WTC11 (cell line): Measurements from ENCODE around the gene KLF2. TPM values are rescaled to one million over a fixed set of nuclear protein-coding genes. Genes with fewer than 3 reads are reported as not detected.

Source experiments
- ATAC-seq: fragments of 200-7000 bp; cut with Tn5 transposase; 2 replicates; pipeline ENCODE4 v1.10.0; 2021; ENCODE audit warnings: mild to moderate bottlenecking, moderate library complexity
- CTCF ChIA-PET: fragments of 300-600 bp; sonication (Branson Sonifier 250); formaldehyde crosslinking; loops from one replicate; lab custom pipeline; 2021; ENCODE audit warnings: antibody characterized with exemption; lab: Charles Lee
- POLR2A ChIA-PET: fragments of 350-600 bp; sonication (Branson Sonifier 250); formaldehyde crosslinking; loops from one replicate; lab custom pipeline; 2021; ENCODE audit warnings: antibody characterized with exemption; lab: Charles Lee
- DNase-seq: peaks from one replicate; pipeline ENCODE4 v3.0.0; 2021; ENCODE audit warnings: low spot score
- H3K27ac Mint-ChIP-seq: 2 replicates; pipeline ENCODE4 v1.8.0; 2021; ENCODE audit warnings: mixed read lengths
- H3K27me3 Mint-ChIP-seq: 2 replicates; pipeline ENCODE4 v1.8.0; 2021; ENCODE audit warnings: low read depth, mild to moderate bottlenecking, moderate library complexity, mixed read lengths
- H3K36me3 Mint-ChIP-seq: 2 replicates; pipeline ENCODE4 v1.8.0; 2021; ENCODE audit warnings: mixed read lengths
- H3K4me1 Mint-ChIP-seq: 2 replicates; pipeline ENCODE4 v1.8.0; 2022; ENCODE audit warnings: mixed read lengths
- H3K4me3 Mint-ChIP-seq: 2 replicates; pipeline ENCODE4 v1.8.0; 2021; ENCODE audit warnings: mild to moderate bottlenecking, moderate library complexity, mixed read lengths
- H3K9me3 Mint-ChIP-seq: 2 replicates; pipeline ENCODE4 v1.8.0; 2021; ENCODE audit warnings: mixed read lengths
- CBFB ChIP-seq: sonication (generic); formaldehyde crosslinking; IDR thresholded peaks from 2 replicates; pipeline ENCODE4 v1.8.1; 2022; ENCODE audit warnings: mild to moderate bottlenecking, low read depth, missing genetic modification reagents
- FOXJ3 ChIP-seq: sonication (generic); formaldehyde crosslinking; IDR thresholded peaks from 2 replicates; pipeline ENCODE4 v1.9.0; 2021; ENCODE audit warnings: missing genetic modification reagents, mild to moderate bottlenecking, borderline replicate concordance
- FOXK1 ChIP-seq: sonication (generic); formaldehyde crosslinking; IDR thresholded peaks from 2 replicates; pipeline ENCODE4 v1.8.0; 2022; ENCODE audit warnings: mild to moderate bottlenecking, moderate library complexity, missing genetic modification reagents
- GABPB1 ChIP-seq: sonication (generic); formaldehyde crosslinking; IDR thresholded peaks from 2 replicates; pipeline ENCODE4 v1.8.1; 2023; ENCODE audit warnings: mild to moderate bottlenecking, missing genetic modification reagents
- GTF2I ChIP-seq: fragments of 250-450 bp; sonication (Bioruptor Pico); conservative IDR thresholded peaks from 2 replicates; pipeline ENCODE4 v1.4.0; 2021; ENCODE audit warnings: mild to moderate bottlenecking
- HMGA2 ChIP-seq: fragments of 250-450 bp; sonication (Bioruptor Pico); IDR thresholded peaks from 2 replicates; pipeline ENCODE4 v1.4.0; 2021; ENCODE audit warnings: mild to moderate bottlenecking, moderate library complexity
- JUN ChIP-seq: sonication (generic); formaldehyde crosslinking; IDR thresholded peaks from 2 replicates; pipeline ENCODE4 v1.8.0; 2023; ENCODE audit warnings: mild to moderate bottlenecking, missing genetic modification reagents
- MYBL2 ChIP-seq: sonication (generic); formaldehyde crosslinking; IDR thresholded peaks from 2 replicates; pipeline ENCODE4 v1.8.1; 2023; ENCODE audit warnings: mild to moderate bottlenecking, moderate library complexity, missing genetic modification reagents
- TCF7 ChIP-seq: sonication (generic); formaldehyde crosslinking; IDR thresholded peaks from 2 replicates; pipeline ENCODE4 v1.8.0; 2022; ENCODE audit warnings: mild to moderate bottlenecking, low read depth, missing genetic modification reagents, moderate library complexity
- ZNF317 ChIP-seq: sonication (generic); formaldehyde crosslinking; IDR thresholded peaks from 2 replicates; pipeline ENCODE4 v1.8.1; 2023; ENCODE audit warnings: low read depth, mild to moderate bottlenecking, moderate library complexity, missing genetic modification reagents, borderline replicate concordance
- ZNF396 ChIP-seq: fragments of 250-450 bp; sonication (Bioruptor Pico); IDR thresholded peaks from 2 replicates; pipeline ENCODE4 v1.8.0; 2021; ENCODE audit warnings: mild to moderate bottlenecking, moderate library complexity, borderline replicate concordance
- total RNA-seq: library from RNA; stranded (reverse); gene quantifications from 3 replicates; pipeline ENCODE4 v1.2.3, GENCODE V29; 2021
- TF ChIP-seq, protein P1 (sequence below): sonication (generic); formaldehyde crosslinking; IDR thresholded peaks from 2 replicates; pipeline ENCODE4 v1.8.1; 2022; ENCODE audit warnings: mild to moderate bottlenecking, missing genetic modification reagents, moderate library complexity, borderline replicate concordance
- TF ChIP-seq, protein P2 (sequence below): sonication (generic); formaldehyde crosslinking; IDR thresholded peaks from 2 replicates; pipeline ENCODE4 v1.8.1; 2023; ENCODE audit warnings: mild to moderate bottlenecking, missing genetic modification reagents
- TF ChIP-seq, protein P3 (sequence below): sonication (generic); formaldehyde crosslinking; IDR thresholded peaks from 2 replicates; pipeline ENCODE4 v1.8.0; 2022; ENCODE audit warnings: mild to moderate bottlenecking, missing genetic modification reagents
- TF ChIP-seq, protein P4 (sequence below): sonication (generic); formaldehyde crosslinking; IDR thresholded peaks from 2 replicates; pipeline ENCODE4 v1.8.0; 2023; ENCODE audit warnings: mild to moderate bottlenecking, missing genetic modification reagents
- TF ChIP-seq, protein P5 (sequence below): sonication (generic); formaldehyde crosslinking; IDR thresholded peaks from 2 replicates; pipeline ENCODE4 v1.8.0; 2022; ENCODE audit warnings: mild to moderate bottlenecking, missing genetic modification reagents
- TF ChIP-seq, protein P6 (sequence below): fragments of 250-450 bp; sonication (Bioruptor Pico); IDR thresholded peaks from 2 replicates; pipeline ENCODE4 v1.8.0; 2021; ENCODE audit warnings: mild to moderate bottlenecking
- TF ChIP-seq, protein P7 (sequence below): sonication (generic); formaldehyde crosslinking; IDR thresholded peaks from 2 replicates; pipeline ENCODE4 v1.8.1; 2022; ENCODE audit warnings: mild to moderate bottlenecking, moderate library complexity, missing genetic modification reagents

The KLF2 gene
- total RNA-seq, 1 experiment from 2014 or later = 1.1 TPM

DNA sequence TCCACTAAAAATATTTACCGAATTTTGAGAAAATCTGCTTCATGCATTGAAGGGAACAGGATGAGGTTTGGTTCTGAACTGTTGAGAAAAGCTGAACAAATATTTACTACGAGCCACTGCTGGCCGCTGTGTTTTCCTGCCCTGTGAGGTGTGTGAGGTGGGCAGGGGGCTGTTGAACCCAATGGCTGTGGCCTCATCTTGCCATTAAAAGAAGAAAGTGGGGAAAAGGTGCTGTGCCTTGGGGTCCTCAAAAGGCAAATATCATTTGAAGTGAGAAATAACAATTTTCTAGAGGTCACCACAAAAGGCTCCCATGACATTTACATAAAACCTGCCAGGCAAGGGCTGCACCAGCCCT, 44.7 kb downstream of the KLF2 start:
- ATAC-seq = no peak
- DNase-seq = no peak
- TF ChIP-seq, protein P1, sequence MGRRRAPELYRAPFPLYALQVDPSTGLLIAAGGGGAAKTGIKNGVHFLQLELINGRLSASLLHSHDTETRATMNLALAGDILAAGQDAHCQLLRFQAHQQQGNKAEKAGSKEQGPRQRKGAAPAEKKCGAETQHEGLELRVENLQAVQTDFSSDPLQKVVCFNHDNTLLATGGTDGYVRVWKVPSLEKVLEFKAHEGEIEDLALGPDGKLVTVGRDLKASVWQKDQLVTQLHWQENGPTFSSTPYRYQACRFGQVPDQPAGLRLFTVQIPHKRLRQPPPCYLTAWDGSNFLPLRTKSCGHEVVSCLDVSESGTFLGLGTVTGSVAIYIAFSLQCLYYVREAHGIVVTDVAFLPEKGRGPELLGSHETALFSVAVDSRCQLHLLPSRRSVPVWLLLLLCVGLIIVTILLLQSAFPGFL = no peak
- TF ChIP-seq FOXJ3 (CRISPR knock-in tag) (no peak), ZNF396 (no peak), TCF7 (no peak), CBFB (CRISPR knock-in tag) (no peak)
- TF ChIP-seq, protein P2, sequence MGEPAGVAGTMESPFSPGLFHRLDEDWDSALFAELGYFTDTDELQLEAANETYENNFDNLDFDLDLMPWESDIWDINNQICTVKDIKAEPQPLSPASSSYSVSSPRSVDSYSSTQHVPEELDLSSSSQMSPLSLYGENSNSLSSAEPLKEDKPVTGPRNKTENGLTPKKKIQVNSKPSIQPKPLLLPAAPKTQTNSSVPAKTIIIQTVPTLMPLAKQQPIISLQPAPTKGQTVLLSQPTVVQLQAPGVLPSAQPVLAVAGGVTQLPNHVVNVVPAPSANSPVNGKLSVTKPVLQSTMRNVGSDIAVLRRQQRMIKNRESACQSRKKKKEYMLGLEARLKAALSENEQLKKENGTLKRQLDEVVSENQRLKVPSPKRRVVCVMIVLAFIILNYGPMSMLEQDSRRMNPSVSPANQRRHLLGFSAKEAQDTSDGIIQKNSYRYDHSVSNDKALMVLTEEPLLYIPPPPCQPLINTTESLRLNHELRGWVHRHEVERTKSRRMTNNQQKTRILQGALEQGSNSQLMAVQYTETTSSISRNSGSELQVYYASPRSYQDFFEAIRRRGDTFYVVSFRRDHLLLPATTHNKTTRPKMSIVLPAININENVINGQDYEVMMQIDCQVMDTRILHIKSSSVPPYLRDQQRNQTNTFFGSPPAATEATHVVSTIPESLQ (CRISPR knock-in tag) = no peak
- TF ChIP-seq, protein P3, sequence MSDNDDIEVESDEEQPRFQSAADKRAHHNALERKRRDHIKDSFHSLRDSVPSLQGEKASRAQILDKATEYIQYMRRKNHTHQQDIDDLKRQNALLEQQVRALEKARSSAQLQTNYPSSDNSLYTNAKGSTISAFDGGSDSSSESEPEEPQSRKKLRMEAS (CRISPR knock-in tag) = no peak
- H3K27me3 Mint-ChIP-seq = no peaks in the 10 kb centered on the region
- ChIA-PET CTCF (interaction anchor here (1.1 kb wide), 1 partner anchor 14 kb away, joined by 3 read pairs; no protein-coding TSS in a partner anchor), POLR2A (no interaction called here)
- peaks cover 21% of the 10 kb centered on the region for H3K4me1 Mint-ChIP-seq
- no peak overlapping the region for H3K4me3 Mint-ChIP-seq
- no peaks in the 10 kb centered on the region for H3K9me3 Mint-ChIP-seq
- no peak overlapping the region for H3K27ac Mint-ChIP-seq
- H3K36me3 Mint-ChIP-seq = peaks cover 6% of the 10 kb centered on the region

DNA sequence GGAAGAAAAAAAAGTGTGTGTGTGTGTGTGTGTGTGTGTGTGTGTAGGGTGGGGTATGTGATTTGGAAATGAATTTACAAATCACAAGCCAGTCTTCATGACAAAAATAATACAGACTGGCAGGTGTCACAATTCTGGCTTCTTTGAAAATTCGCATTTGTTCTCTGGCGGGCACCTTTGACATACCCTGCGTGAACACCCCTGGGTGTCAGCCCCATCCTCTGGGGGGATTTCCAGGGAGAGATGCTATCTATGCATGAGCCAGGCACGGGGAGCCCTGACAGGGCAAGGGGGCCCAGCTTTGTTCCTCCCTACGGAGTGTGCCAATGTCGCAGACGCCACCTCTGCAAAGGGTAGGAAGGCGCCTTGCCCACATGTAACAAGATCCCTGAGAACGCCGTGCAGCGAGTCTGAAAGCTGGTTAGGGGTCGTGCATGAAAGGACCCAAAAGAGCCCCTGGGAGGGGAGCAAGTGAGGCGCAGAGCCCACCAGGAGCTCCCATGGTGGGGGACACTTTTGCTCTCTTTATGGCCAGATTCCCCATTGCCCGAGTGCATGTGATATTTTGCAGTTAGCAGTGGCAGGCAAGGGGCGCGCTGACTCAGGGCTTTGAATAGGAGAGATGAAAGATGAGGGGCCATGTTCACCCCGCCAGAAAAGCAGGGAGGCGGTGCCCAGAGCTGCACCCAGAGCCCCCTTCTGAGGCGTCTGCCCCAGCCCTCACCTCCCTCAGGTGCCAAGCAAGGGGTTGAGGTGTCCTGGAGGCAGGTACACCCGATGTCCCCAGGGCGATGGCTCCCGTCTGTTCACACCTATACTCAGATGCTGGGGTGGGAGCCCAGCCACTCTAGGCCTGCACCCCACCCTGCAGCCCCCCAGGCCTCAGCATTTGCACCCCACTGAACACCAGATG, 45.3 kb downstream of the KLF2 start:
- Mint-ChIP-seq H3K4me1 (peaks cover 21% of the 10 kb centered on the region), H3K9me3 (no peaks in the 10 kb centered on the region), H3K27ac (no peak overlapping the region), H3K27me3 (no peaks in the 10 kb centered on the region), H3K36me3 (peaks cover 11% of the 10 kb centered on the region), H3K4me3 (no peak overlapping the region)
- ATAC-seq (no peak), DNase-seq (no peak)
- POLR2A ChIA-PET = no interaction called here
- CTCF ChIA-PET = interaction anchor here (0.8 kb wide), 1 partner anchor 13 kb away, joined by 3 read pairs; no protein-coding TSS in a partner anchor
- TF ChIP-seq FOXK1 = no peak
- no peak for TF ChIP-seq HMGA2 (CRISPR knock-in tag)
- no peak for TF ChIP-seq ZNF317 (CRISPR knock-in tag)

DNA sequence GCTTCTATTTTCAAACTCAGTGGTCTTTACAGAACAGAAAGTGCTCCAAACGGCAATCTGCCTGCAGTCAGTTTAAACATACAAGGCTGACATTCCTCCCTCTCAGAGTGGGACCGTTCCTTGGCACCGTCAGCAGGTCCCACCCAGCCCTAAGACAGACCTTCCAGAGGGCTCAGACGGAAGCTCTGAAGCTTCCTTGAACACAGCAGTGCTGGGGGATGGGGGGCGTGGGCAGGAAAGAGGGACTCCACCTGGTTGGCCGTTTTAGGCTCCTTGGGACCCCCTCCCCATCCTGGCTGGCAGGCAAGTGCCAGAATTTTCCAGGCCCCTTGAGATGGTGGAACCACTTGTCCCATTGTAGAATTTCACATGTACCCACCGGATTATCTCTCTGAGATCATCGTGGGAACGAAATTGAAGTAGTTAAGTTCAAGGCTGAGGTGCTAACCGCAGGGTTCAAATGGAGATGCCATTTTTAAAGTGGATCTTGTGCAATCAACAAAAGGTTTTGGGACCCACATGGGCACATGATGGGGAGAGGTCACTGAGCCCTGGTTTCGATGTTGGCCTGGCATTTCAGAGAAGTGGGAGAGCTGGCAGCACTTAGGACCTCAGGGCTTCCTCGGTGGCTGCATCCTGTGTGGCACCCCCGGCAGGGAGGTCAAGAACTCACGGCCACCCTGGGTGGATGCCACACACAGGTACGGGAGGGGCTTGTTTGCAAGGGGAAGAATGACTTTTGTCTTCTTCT, 46.2 kb downstream of the KLF2 start:
- H3K4me1 Mint-ChIP-seq = peaks cover 21% of the 10 kb centered on the region
- no peaks in the 10 kb centered on the region for H3K9me3 Mint-ChIP-seq
- CTCF ChIA-PET = interaction anchor here (0.8 kb wide), 1 partner anchor 12 kb away, joined by 3 read pairs; no protein-coding TSS in a partner anchor
- TF ChIP-seq, protein P4, sequence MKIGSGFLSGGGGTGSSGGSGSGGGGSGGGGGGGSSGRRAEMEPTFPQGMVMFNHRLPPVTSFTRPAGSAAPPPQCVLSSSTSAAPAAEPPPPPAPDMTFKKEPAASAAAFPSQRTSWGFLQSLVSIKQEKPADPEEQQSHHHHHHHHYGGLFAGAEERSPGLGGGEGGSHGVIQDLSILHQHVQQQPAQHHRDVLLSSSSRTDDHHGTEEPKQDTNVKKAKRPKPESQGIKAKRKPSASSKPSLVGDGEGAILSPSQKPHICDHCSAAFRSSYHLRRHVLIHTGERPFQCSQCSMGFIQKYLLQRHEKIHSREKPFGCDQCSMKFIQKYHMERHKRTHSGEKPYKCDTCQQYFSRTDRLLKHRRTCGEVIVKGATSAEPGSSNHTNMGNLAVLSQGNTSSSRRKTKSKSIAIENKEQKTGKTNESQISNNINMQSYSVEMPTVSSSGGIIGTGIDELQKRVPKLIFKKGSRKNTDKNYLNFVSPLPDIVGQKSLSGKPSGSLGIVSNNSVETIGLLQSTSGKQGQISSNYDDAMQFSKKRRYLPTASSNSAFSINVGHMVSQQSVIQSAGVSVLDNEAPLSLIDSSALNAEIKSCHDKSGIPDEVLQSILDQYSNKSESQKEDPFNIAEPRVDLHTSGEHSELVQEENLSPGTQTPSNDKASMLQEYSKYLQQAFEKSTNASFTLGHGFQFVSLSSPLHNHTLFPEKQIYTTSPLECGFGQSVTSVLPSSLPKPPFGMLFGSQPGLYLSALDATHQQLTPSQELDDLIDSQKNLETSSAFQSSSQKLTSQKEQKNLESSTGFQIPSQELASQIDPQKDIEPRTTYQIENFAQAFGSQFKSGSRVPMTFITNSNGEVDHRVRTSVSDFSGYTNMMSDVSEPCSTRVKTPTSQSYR (CRISPR knock-in tag) = no peak
- TF ChIP-seq, protein P5, sequence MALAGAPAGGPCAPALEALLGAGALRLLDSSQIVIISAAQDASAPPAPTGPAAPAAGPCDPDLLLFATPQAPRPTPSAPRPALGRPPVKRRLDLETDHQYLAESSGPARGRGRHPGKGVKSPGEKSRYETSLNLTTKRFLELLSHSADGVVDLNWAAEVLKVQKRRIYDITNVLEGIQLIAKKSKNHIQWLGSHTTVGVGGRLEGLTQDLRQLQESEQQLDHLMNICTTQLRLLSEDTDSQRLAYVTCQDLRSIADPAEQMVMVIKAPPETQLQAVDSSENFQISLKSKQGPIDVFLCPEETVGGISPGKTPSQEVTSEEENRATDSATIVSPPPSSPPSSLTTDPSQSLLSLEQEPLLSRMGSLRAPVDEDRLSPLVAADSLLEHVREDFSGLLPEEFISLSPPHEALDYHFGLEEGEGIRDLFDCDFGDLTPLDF (CRISPR knock-in tag) = no peak
- TF ChIP-seq, protein P6, sequence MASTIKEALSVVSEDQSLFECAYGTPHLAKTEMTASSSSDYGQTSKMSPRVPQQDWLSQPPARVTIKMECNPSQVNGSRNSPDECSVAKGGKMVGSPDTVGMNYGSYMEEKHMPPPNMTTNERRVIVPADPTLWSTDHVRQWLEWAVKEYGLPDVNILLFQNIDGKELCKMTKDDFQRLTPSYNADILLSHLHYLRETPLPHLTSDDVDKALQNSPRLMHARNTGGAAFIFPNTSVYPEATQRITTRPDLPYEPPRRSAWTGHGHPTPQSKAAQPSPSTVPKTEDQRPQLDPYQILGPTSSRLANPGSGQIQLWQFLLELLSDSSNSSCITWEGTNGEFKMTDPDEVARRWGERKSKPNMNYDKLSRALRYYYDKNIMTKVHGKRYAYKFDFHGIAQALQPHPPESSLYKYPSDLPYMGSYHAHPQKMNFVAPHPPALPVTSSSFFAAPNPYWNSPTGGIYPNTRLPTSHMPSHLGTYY (CRISPR knock-in tag) = no peak
- TF ChIP-seq, protein P7, sequence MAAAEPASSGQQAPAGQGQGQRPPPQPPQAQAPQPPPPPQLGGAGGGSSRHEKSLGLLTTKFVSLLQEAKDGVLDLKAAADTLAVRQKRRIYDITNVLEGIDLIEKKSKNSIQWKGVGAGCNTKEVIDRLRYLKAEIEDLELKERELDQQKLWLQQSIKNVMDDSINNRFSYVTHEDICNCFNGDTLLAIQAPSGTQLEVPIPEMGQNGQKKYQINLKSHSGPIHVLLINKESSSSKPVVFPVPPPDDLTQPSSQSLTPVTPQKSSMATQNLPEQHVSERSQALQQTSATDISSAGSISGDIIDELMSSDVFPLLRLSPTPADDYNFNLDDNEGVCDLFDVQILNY (CRISPR knock-in tag) = no peak
- TF ChIP-seq GABPB1 (CRISPR knock-in tag) (no peak), MYBL2 (CRISPR knock-in tag) (no peak), GTF2I (CRISPR knock-in tag) (no peak), JUN (CRISPR knock-in tag) (no peak)

More for the DNA sequence above, 46.2 kb downstream of the KLF2 start:
- ATAC-seq = no peak
- no peak overlapping the region for H3K4me3 Mint-ChIP-seq
- H3K27me3 Mint-ChIP-seq = no peaks in the 10 kb centered on the region
- DNase-seq = no peak
- peaks cover 20% of the 10 kb centered on the region for H3K36me3 Mint-ChIP-seq
- peak overlapping the region; percentile 43; the same call in 1 of the 2 replicates for H3K27ac Mint-ChIP-seq
- POLR2A ChIA-PET = interaction anchor here (0.5 kb wide), 1 partner anchor 190 kb away, joined by 4 read pairs; no protein-coding TSS in a partner anchor
